Neutrophil (primary cell): ENCODE results near the gene IL27RA.
A peak's percentile ranks its signal among the peaks of the same experiment; 100 is the strongest.

Source experiments
- H3K27ac ChIP-seq: fragments of 200-600 bp; sonication (generic); 2 replicates; pipeline ENCODE4 v1.5.1; 2016; ENCODE audit warnings: mild to moderate bottlenecking, moderate library complexity
- H3K27me3 ChIP-seq: fragments of 200-600 bp; sonication (generic); 2 replicates; pipeline ENCODE4 v1.6.0; 2016; ENCODE audit warnings: mild to moderate bottlenecking
- H3K36me3 ChIP-seq: fragments of 200-600 bp; sonication (generic); 2 replicates; pipeline ENCODE4 v1.5.1; 2017
- H3K4me1 ChIP-seq, 2 experiments: fragments of 200-600 bp in 1 of 2; sonication (generic) in 1 of 2; 1 replicate in 1 of 2; 2 replicates in 1 of 2; pipeline versions ENCODE4 v1.5.1 to v1.6.1; 2013 to 2016; ENCODE audit warnings: low read depth in 1 of 2, low read length in 1 of 2, mild to moderate bottlenecking in 1 of 2, moderate library complexity in 1 of 2; ENCODE audit not compliant: control insufficient read depth in 1 of 2, insufficient read depth in 1 of 2
- H3K4me3 ChIP-seq, 2 experiments: fragments of 200-600 bp in 1 of 2; sonication (generic) in 1 of 2; 1 replicate in 1 of 2; 2 replicates in 1 of 2; pipeline ENCODE4 v1.5.1; 2013 to 2016; ENCODE audit warnings: low read depth in 1 of 2, low read length in 1 of 2, mild to moderate bottlenecking in 1 of 2, moderate library complexity in 1 of 2
- H3K9me3 ChIP-seq: fragments of 200-600 bp; sonication (generic); 2 replicates; pipeline ENCODE4 v1.5.1; 2016
- TF ChIP-seq, protein P1 (sequence below): fragments of 200-600 bp; sonication (generic); IDR thresholded peaks from 2 replicates; pipeline ENCODE4 v1.5.1; 2016; ENCODE audit warnings: antibody characterized with exemption

Gene IL27RA

DNA sequence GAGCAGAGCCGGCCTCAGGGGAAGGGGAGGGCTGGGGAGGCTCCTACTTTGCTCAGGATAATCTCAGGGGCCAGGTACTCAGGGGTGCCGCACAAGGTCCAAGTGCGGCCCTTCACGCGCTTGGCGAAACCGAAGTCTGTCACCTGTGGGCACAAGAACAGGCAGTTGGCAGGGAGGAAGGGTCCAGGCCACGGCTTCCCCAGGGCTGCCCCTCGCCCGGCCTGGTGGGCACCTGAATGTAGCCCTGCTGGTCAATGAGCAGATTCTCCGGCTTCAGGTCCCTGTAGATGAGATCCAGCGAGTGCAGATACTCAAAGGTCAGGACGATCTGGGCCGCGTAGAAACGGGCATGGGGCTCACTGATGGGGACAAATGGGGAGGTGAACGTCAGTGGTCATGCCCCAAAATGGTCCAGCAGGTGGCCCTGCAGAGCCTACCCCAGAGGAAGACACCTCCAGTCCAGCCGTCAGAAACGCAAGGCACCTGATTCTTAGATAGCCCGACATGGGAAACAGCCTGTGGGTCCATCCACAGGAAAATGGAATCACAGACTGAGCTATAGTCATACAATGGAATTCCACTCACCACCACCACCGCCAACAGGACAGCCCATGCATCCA is 66.1 kb downstream of the IL27RA start:
- TF ChIP-seq, protein P1, sequence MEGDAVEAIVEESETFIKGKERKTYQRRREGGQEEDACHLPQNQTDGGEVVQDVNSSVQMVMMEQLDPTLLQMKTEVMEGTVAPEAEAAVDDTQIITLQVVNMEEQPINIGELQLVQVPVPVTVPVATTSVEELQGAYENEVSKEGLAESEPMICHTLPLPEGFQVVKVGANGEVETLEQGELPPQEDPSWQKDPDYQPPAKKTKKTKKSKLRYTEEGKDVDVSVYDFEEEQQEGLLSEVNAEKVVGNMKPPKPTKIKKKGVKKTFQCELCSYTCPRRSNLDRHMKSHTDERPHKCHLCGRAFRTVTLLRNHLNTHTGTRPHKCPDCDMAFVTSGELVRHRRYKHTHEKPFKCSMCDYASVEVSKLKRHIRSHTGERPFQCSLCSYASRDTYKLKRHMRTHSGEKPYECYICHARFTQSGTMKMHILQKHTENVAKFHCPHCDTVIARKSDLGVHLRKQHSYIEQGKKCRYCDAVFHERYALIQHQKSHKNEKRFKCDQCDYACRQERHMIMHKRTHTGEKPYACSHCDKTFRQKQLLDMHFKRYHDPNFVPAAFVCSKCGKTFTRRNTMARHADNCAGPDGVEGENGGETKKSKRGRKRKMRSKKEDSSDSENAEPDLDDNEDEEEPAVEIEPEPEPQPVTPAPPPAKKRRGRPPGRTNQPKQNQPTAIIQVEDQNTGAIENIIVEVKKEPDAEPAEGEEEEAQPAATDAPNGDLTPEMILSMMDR: peak; percentile 8
- Histone ChIP-seq H3K9me3 (no peaks in the 10 kb centered on the region), H3K36me3 (peaks cover 92% of the 10 kb centered on the region), H3K4me3 (no peak overlapping the region), H3K4me1 (no peaks in the 10 kb centered on the region), H3K27ac (no peak overlapping the region), H3K27me3 (no peaks in the 10 kb centered on the region)

DNA sequence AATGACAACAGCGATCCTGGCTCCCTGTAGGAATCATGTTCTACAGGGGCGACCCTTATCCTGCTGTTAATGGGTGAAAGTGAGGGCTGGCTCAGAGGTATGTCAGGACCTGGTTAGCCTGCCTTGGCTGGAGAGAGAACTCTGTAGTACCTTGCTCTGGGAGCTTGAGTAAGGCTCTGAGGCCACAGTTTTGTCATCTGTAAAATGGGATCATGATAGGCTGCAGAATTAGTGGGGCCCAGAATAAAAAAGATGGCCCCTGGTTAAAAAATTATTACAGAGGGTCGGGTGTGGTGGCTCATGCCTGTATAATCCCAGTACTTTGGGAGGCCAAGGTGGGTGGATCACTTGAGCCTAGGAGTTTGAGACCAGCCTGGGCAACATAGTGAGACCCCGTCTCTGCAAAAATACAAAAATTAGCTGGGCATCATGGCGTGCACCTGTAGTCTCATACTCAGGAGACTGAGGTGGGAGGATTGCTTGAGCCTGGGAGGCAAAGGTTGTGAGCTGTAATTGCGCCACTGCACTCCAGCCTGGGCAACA is 69.5 kb downstream of the IL27RA start:
- peaks cover 98% of the 10 kb centered on the region for H3K36me3 ChIP-seq
- H3K4me3 ChIP-seq: no peak overlapping the region
- no peak overlapping the region for H3K27ac ChIP-seq
- no peaks in the 10 kb centered on the region for H3K9me3 ChIP-seq
- H3K27me3 ChIP-seq: no peaks in the 10 kb centered on the region
- TF ChIP-seq, protein P1: no peak
- no peaks in the 10 kb centered on the region for H3K4me1 ChIP-seq

DNA sequence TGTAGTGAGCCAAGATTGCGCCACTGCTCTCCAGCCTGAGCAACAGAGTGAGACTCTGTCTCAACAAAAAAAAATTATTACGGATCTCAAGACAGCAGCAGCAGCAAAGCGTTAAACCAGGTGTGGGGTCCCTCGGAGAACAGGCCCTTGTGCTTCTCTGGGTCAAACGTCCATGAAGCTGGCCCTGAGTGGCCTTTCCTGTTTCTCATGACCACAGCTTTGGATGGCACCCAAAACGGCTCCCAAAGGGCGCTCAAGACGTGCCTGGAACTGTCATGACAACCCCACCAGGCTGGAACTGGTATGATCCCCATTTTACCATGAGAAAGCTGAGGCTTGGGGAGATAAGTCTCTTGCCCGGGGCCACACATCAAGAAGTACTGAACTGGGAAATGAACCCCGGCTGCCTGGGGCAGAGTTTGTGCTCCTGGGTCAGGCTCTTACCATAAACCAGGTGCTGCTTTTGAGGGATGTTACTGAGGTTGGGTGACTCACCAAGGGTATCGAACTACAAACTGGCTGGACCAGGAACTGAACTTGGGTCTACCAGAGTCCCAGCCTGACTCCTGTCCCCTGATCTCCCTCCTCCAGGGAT is 70.6 kb downstream of the IL27RA start:
- Histone ChIP-seq H3K36me3 (peaks cover 98% of the 10 kb centered on the region), H3K4me1 (no peaks in the 10 kb centered on the region)
- TF ChIP-seq, protein P1: no peak

DNA sequence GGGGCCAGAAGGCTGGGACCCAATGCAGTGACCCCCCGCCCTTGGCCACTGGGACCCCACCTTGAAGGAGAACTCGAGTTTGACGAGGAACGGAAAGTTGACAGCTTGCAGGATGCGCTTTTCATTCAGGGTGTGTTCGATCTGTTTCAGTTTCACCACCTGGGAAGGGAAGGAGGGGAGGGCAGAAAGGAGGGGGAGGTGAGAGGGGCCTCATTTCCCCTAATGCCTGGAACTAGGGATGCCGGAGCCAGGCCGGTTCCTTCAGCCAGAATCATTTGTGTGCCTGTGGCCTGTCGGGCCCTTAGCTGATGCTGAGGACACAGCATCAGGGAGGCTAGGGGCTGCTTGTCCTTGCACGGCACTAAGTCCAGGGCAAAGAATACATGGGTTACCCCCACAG is 71.2 kb downstream of the IL27RA start:
- H3K9me3 ChIP-seq: no peaks in the 10 kb centered on the region
- H3K4me1 ChIP-seq: no peaks in the 10 kb centered on the region
- no peaks in the 10 kb centered on the region for H3K27me3 ChIP-seq
- TF ChIP-seq, protein P1: no peak
- peaks cover 98% of the 10 kb centered on the region for H3K36me3 ChIP-seq
- no peak overlapping the region for H3K4me3 ChIP-seq
- no peak overlapping the region for H3K27ac ChIP-seq

More for the DNA sequence above, 70.6 kb downstream of the IL27RA start:
- Histone ChIP-seq H3K9me3 (no peaks in the 10 kb centered on the region), H3K27me3 (no peaks in the 10 kb centered on the region), H3K27ac (no peak overlapping the region), H3K4me3 (no peak overlapping the region)
